Activated CD8-positive, alpha-beta memory T cell treated with anti-CD3 and anti-CD28 coated beads, Interleukin-2, amount 50 U/mL, for 4 hours (primary cell): ENCODE results near the gene DDX47.
"Not testable (repeated sequence)": the region's sequence is repeated elsewhere in the genome, so short reads cannot be mapped to it uniquely, and the experiment has no call there.

Experiments
- DNase-seq: peaks from one replicate; pipeline ENCODE4 v3.0.0-alpha.2; 2020

DDX47 gene

DNA sequence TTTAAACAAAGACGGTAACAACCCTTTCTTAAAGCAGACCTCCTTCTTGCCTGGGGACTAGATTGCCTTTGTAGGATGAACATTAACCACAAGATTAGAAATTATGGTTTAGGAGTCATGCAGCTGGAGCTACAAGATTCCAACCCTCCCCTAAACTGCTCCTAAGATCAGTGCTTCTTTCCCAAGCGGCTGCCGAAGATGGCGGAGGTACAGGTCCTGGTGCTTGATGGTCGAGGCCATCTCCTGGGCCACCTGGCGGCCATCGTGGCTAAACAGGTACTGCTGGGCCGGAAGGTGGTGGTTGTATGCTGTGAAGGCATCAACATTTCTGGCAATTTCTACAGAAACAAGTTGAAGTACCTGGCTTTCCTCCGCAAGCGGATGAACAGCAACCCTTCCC, 62.2 kb downstream of the DDX47 start:
- DNase-seq, result not testable (repeated sequence)

DNA sequence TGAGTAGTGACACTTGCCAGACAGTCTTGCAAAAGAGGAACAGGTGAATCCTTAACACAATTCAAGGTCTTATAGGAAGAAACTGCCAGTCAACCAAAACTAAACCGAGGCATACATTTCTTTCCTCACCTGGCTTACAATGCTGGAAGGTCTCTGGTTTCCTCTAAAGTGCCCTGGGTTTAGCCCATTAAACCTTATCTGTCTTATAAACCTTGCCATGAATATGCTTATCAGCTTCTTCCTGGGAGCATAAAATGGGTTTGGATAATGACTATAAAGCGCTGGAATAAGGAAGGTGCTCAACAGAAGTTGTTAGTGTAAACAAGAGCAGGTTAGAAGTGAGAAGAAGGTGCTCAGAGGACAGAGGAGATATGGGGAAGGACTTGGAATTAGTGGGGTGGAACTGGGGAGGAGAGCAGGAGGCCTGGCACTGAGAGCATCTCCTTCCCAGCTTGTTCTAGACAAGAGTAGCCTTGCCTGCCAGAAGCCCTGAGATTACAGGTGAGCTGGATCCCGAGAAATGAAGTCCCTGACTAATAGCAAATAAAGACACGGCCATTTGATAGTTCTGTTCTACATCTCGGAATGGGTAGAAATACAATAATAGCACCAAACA, 64.1 kb downstream of the DDX47 start:
- no peak for DNase-seq

DNA sequence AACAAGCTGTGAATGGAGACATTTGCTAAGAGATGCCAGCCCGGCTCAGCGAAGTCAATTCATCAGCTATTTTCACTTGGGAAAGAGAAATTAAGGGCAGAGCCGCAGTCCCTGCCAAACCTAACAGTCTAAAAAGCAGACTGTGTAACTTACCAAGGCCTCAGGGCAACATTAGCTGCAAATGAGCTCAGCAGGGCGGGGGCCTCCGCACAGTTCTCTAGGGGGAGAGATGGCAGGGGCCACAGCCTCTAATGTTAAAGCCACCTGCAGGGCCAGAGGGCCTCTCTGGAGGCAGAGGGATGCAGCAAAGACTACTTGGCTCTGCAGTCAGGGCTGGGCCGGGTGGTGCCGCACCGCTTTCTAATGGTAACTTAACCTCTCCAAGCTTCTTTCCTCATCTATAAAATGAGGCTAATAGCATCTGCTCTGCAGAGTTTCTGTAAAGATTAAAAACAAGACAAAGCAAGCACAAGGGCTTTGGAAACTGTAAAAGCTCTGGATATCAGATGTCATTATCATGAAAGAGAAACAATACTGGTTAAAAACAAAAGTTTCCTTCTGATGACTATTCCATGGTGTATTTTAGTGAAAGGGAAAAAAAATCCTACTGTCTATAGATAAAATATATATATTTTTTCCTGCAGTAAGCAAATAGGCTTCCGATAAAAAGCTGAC, 64.8 kb downstream of the DDX47 start:
- no peak for DNase-seq
